ENCODE measurements around the gene PCK2. TPM values are rescaled to one million over a fixed set of nuclear protein-coding genes. Genes with fewer than 3 reads are reported as not detected.

Gene PCK2
- total and polyA plus RNA-seq, 3 donors from 2014 or later, result 20.7 to 43.6 (median 30.6) TPM

DNA sequence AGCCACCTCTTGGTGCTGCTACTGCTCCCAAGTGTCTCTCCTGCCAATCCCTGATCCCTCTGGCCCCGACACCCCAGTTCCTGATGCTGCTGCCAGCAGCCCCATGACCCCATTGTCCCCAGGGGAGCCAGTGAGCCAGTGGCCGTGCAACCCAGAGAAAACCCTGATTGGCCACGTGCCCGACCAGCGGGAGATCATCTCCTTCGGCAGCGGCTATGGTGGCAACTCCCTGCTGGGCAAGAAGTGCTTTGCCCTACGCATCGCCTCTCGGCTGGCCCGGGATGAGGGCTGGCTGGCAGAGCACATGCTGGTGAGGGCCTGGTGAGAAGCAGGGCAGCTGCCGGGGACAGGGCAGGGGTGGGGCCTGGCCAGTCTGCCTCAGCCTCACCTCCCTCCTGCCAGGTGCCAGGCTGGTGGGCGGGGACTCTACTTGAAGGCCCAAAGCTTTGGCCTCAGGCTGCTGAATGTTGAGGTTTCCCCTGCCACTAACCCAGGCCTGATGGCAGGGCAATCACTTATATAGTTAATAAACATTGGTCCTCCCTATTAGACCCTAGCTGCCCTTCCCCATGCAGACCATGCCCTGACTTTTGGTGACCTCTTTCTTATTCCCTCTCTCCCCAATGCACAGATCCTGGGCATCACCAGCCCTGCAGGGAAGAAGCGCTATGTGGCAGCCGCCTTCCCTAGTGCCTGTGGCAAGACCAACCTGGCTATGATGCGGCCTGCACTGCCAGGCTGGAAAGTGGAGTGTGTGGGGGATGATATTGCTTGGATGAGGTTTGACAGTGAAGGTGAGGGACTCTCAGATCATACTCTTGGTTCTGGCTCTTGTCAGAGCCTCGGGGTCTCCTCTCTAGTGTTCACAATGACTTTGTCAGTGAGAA, 5.1 kb downstream of the PCK2 start:
- DNase-seq, result no peak
- no peaks in the 10 kb centered on the region for H3K36me3 ChIP-seq (ENCODE audit: low read depth, missing control alignments)
- no peak overlapping the region for H3K4me3 ChIP-seq
- no peaks in the 10 kb centered on the region for H3K9me3 ChIP-seq
- TF ChIP-seq CTCF (IDR thresholded peaks at IDR 0.05), result no peak
- TF ChIP-seq POLR2A (IDR thresholded peaks at IDR 0.05), result no peak
- H3K4me1 ChIP-seq, result peaks cover 9% of the 10 kb centered on the region
- no peak overlapping the region for H3K27ac ChIP-seq
- intact Hi-C loops (cut with DNase I; ENCODE audit: low total_unique reads), result no loop called here
- WGBS, 2 donors, result 88 to 91% methylated on average over 8 to 17 of the region's 17 CpGs
- no peaks in the 10 kb centered on the region for H3K27me3 ChIP-seq

DNA sequence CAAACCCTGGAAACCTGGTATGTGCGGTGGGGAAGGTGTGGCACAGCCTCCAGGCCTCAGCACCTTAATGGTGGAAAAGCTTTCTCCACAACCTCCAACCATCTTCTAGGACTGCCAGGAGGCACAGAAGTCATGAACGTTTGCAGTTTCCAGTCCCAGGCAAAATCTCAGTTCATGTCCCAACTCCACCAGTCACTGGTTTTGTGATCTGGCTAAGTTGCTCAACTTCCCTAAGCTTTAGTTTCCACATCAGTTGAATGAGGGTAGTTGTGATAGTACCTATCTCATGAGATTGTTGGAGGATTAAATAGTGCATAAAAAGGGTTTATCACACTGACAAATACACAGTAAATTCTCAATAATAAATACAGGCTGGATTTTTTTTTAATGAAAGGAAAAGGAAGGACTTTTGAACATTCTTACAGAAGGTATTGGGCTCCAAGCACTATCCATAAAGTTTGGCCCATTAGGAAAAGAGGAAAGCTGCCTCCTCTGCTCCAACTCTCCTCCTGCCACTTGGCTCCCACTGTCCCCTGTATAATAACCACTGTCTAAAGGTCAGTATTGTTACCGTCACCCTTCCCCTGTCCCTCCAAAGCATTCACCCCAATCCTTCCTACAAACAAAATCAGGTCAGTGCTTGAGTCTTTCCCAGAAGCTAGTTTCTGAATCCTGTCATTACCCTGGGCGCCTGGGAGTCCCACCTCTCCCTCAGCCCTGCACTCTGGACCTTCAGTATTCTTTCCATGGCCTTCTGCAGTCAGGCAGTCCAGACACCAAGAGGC, 6.3 kb downstream of the PCK2 start:
- 80 to 90% methylated on average over 4 of the region's 4 CpGs for WGBS, 2 donors
- Histone ChIP-seq H3K4me1 (no peaks in the 10 kb centered on the region), H3K27me3 (no peaks in the 10 kb centered on the region), H3K27ac (no peak overlapping the region), H3K36me3 (ENCODE audit: low read depth, missing control alignments) (no peaks in the 10 kb centered on the region), H3K9me3 (no peaks in the 10 kb centered on the region), H3K4me3 (no peak overlapping the region)
- TF ChIP-seq CTCF (IDR thresholded peaks at IDR 0.05) (no peak), POLR2A (IDR thresholded peaks at IDR 0.05) (no peak)
- intact Hi-C loops (cut with DNase I; ENCODE audit: low total_unique reads), result no loop called here
- DNase-seq, result no peak

DNA sequence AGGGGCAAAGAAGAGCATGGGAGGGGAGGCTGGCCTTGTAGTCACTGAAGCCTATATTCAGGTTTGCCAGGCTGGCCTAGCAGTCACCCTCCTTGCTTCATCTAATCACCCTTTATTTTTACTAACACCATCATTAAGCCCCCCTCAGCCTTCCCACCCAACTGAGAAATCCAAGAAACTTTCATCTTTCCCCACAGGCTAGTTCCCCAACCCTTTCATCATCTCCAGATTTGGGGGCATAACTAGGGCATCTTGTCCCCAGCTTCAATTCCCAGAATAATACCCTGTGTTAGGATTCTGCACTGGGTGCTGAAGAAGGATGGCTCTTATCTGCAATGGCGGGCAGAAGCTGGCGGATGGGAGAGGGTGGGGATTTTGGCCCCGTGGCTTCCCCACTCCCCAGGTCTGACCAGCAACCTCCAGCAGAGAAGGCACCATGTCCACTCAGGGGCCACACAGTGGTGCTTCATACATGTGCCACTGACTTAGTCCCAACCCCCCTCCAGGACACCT, 6.9 kb downstream of the PCK2 start:
- DNase-seq, result no peak
- H3K9me3 ChIP-seq, result no peaks in the 10 kb centered on the region
- H3K4me1 ChIP-seq, result no peaks in the 10 kb centered on the region
- intact Hi-C loops (cut with DNase I; ENCODE audit: low total_unique reads), result no loop called here
- no peak overlapping the region for H3K27ac ChIP-seq
- no peaks in the 10 kb centered on the region for H3K27me3 ChIP-seq
- WGBS, 2 donors, result 94 to 100% methylated on average over 3 of the region's 3 CpGs
- TF ChIP-seq CTCF (IDR thresholded peaks at IDR 0.05) (no peak), POLR2A (IDR thresholded peaks at IDR 0.05) (no peak)
- H3K4me3 ChIP-seq, result no peak overlapping the region
- H3K36me3 ChIP-seq (ENCODE audit: low read depth, missing control alignments), result no peaks in the 10 kb centered on the region

DNA sequence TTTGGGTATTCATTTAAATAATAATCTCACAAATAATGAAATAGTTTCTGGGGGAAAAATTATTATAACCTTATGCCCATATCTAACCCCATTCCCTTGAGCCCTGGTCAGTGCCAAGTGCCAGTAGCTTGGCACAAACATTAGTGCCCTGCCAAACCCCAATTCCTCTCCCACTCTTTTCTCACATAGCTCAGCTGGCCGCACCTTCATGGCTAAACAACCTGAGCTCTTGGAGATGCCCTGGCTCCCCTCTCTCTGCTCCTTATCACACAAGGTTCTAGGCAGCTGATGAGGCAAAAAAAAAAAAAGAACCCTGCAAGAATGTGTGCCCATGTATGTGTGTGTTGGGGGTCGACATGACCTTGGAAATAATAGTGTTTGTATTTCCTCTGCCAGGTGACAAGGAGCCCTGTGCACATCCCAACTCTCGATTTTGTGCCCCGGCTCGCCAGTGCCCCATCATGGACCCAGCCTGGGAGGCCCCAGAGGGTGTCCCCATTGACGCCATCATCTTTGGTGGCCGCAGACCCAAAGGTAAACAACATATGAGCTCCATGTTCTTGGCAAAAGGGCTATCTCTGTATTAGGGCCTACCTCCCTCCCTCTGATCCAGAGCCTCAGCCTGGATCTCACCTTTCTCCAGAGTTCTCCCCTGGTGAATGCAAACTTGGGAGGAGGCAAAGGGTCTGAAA, 8.4 kb downstream of the PCK2 start:
- Histone ChIP-seq H3K27ac (no peak overlapping the region), H3K4me3 (no peak overlapping the region), H3K4me1 (no peaks in the 10 kb centered on the region), H3K27me3 (no peaks in the 10 kb centered on the region), H3K36me3 (ENCODE audit: low read depth, missing control alignments) (no peaks in the 10 kb centered on the region), H3K9me3 (no peaks in the 10 kb centered on the region)
- DNase-seq, result no peak
- intact Hi-C loops (cut with DNase I; ENCODE audit: low total_unique reads), result no loop called here
- 79 to 94% methylated on average over 7 of the region's 7 CpGs for WGBS, 2 donors
- TF ChIP-seq POLR2A (IDR thresholded peaks at IDR 0.05), result no peak
- TF ChIP-seq CTCF (IDR thresholded peaks at IDR 0.05), result no peak

Data from testis (tissue), 3 donors.